ENCODE measurements around the gene WDFY3. TPM values are rescaled to one million over a fixed set of nuclear protein-coding genes. Genes with fewer than 3 reads are reported as not detected.

WDFY3 gene
- total and polyA plus RNA-seq, 9 of the 15 experiments (the other 6 are each of a cell fraction or from before 2014, with no cell fraction given), result 0.58 to 13.5 (median 9.4) TPM

- 2% methylated on average over 3 of the region's 3 CpGs for WGBS (ENCODE audit: insufficient coverage, low coverage, missing lambda C conversion rate)
- ATAC-seq (no peak), DNase-seq (ENCODE audit: extremely low read depth in 1 of 4, low spot score in 3 of 4) (no peak), FAIRE-seq (no peak)
- Histone ChIP-seq H3K9me3 (replicated peaks; ENCODE audit: control insufficient read depth, insufficient read depth, low read depth, low read length) (no peaks in the 10 kb centered on the region), H3K4me2 (ENCODE audit: insufficient read depth, low read length) (no peak overlapping the region), H3K4me3 (no peak overlapping the region), H3K27ac (ENCODE audit: extremely low read depth, low read depth, low read length) (no peak overlapping the region), H3K9me1 (ENCODE audit: control insufficient read depth, insufficient read depth, low read length) (no peaks in the 10 kb centered on the region), H3K4me1 (replicated peaks in 1 of 2; ENCODE audit: control insufficient read depth in 2 of 2, insufficient read depth in 2 of 2, low read length in 2 of 2) (no peaks in the 10 kb centered on the region), H3K36me3 (ENCODE audit: control insufficient read depth, insufficient read depth, low read length) (no peaks in the 10 kb centered on the region), H3K79me2 (ENCODE audit: control insufficient read depth, insufficient read depth, low read length) (no peaks in the 10 kb centered on the region), H2AFZ (ENCODE audit: low read depth, low read length) (no peak overlapping the region), H3K9ac (ENCODE audit: insufficient read depth in 1 of 2, low read depth in 2 of 2, low read length in 2 of 2) (no peak overlapping the region), H4K20me1 (replicated peaks; ENCODE audit: control insufficient read depth, insufficient read depth, low read length) (no peaks in the 10 kb centered on the region), H3K27me3 (ENCODE audit: control insufficient read depth in 2 of 2, insufficient read depth in 2 of 2, low read length in 2 of 2) (no peaks in the 10 kb centered on the region)
- no TSS peak for BruUV-seq (replicated peaks)
- intact Hi-C loops (cut with micrococcal nuclease), result no loop called here
- POLR2A ChIA-PET, result no interaction called here
- CTCF ChIA-PET (ENCODE audit: low intra/inter-chr PET ratio), result no interaction called here
- TF ChIP-seq ZNF184 (CRISPR knock-in tag; IDR thresholded peaks at IDR 0.05), result no peak
- no peak for TF ChIP-seq SP2 (IDR thresholded peaks at IDR 0.05; ENCODE audit: extremely low read depth, low read depth, low read length, poor library complexity, severe bottlenecking)
- no peak for TF ChIP-seq CREB3L1 (IDR thresholded peaks at IDR 0.05; ENCODE audit: borderline replicate concordance, low read depth)
- TF ChIP-seq, protein P1, sequence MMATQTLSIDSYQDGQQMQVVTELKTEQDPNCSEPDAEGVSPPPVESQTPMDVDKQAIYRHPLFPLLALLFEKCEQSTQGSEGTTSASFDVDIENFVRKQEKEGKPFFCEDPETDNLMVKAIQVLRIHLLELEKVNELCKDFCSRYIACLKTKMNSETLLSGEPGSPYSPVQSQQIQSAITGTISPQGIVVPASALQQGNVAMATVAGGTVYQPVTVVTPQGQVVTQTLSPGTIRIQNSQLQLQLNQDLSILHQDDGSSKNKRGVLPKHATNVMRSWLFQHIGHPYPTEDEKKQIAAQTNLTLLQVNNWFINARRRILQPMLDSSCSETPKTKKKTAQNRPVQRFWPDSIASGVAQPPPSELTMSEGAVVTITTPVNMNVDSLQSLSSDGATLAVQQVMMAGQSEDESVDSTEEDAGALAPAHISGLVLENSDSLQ (IDR thresholded peaks at IDR 0.05), result no peak
- no peak for TF ChIP-seq THAP12 (CRISPR knock-in tag; IDR thresholded peaks at IDR 0.05)
- TF ChIP-seq E4F1 (CRISPR knock-in tag; IDR thresholded peaks at IDR 0.05; ENCODE audit: borderline replicate concordance), result no peak
- no peak for TF ChIP-seq CHD1 (IDR thresholded peaks at IDR 0.05; ENCODE audit: low read length)
- TF ChIP-seq SRF (CRISPR knock-in tag; IDR thresholded peaks at IDR 0.05), result no peak
- no peak for TF ChIP-seq NR2C2 (CRISPR knock-in tag; IDR thresholded peaks at IDR 0.05)
- no peak for TF ChIP-seq NR2C2 (tag; IDR thresholded peaks at IDR 0.05)
- in situ Hi-C loops (cut with MboI), result no loop called here
Measured at GRCh38 chr4:84660606-84661005, 305.9 kb downstream of the WDFY3 start.
